GM23338 (cell line): ENCODE measurements around the gene RPA1.

Experiments used
- CREB1 ChIP-seq: fragments of 250-450 bp; sonication (Bioruptor Pico); IDR thresholded peaks from 2 replicates; pipeline ENCODE4 v1.5.0; 2020; ENCODE audit warnings: low read depth, mild to moderate bottlenecking, moderate library complexity
- CTCF ChIP-seq, 2 experiments: fragments of 200-600 bp in 1 of 2; sonication (generic) in 1 of 2; conservative IDR thresholded peaks; 2 replicates each; pipeline versions ENCODE4 v1.5.1 to v1.6.1; 2016 to 2017; ENCODE audit warnings: antibody characterized with exemption in 2 of 2, low read depth in 2 of 2, mild to moderate bottlenecking in 2 of 2, moderate library complexity in 1 of 2
- ETS1 ChIP-seq: IDR thresholded peaks from 2 replicates; pipeline ENCODE4 v1.6.1; 2016; ENCODE audit warnings: antibody characterized with exemption
- EZH2 ChIP-seq: fragments of 200-600 bp; sonication (generic); IDR thresholded peaks from one replicate; pipeline ENCODE4 v1.8.0; 2017; ENCODE audit warnings: antibody characterized with exemption, mild to moderate bottlenecking, low read depth; ENCODE audit not compliant: unreplicated experiment
- EZH2phosphoT487 ChIP-seq: fragments of 200-600 bp; sonication (generic); IDR thresholded peaks from one replicate; pipeline ENCODE4 v1.8.1; 2018; ENCODE audit warnings: antibody characterized with exemption; ENCODE audit not compliant: unreplicated experiment
- JUNB ChIP-seq: IDR thresholded peaks from one replicate; pipeline ENCODE4 v1.6.1; 2016; ENCODE audit warnings: antibody characterized with exemption; ENCODE audit not compliant: unreplicated experiment
- NANOG ChIP-seq: IDR thresholded peaks from 2 replicates; pipeline ENCODE4 v1.6.1; 2016; ENCODE audit warnings: antibody characterized with exemption, borderline replicate concordance
- POLR2AphosphoS5 ChIP-seq: IDR thresholded peaks from 2 replicates; pipeline ENCODE4 v1.6.1; 2016; ENCODE audit warnings: antibody characterized with exemption, low read depth
- REST ChIP-seq: IDR thresholded peaks from one replicate; pipeline ENCODE4 v1.6.1; 2018; ENCODE audit warnings: antibody characterized with exemption; ENCODE audit not compliant: unreplicated experiment
- ZNF114 ChIP-seq: fragments of 250-450 bp; sonication (Bioruptor Pico); IDR thresholded peaks from 2 replicates; pipeline ENCODE4 v1.5.0; 2020; ENCODE audit warnings: mild to moderate bottlenecking, moderate library complexity
- ZNF331 ChIP-seq: fragments of 250-450 bp; sonication (Bioruptor Pico); IDR thresholded peaks from 2 replicates; pipeline ENCODE4 v1.5.0; 2020; ENCODE audit warnings: low read depth, mild to moderate bottlenecking, moderate library complexity
- ZNF462 ChIP-seq: fragments of 250-450 bp; sonication (Bioruptor Pico); IDR thresholded peaks from 2 replicates; pipeline ENCODE4 v1.5.0; 2020; ENCODE audit warnings: mild to moderate bottlenecking, moderate library complexity

- no peak for TF ChIP-seq EZH2
- TF ChIP-seq EZH2phosphoT487 = no peak
- no peak for TF ChIP-seq CTCF (conservative IDR thresholded peaks at IDR 0.05; ENCODE audit: low read depth in 2 of 2)
- TF ChIP-seq ETS1 = no peak
- no peak for TF ChIP-seq JUNB
- TF ChIP-seq REST = no peak
- TF ChIP-seq POLR2AphosphoS5 = no peak
- no peak for TF ChIP-seq CREB1 (CRISPR knock-in tag)
- TF ChIP-seq ZNF462 (CRISPR knock-in tag) = no peak
- no peak for TF ChIP-seq ZNF114 (CRISPR knock-in tag)
- TF ChIP-seq NANOG = no peak
- no peak for TF ChIP-seq ZNF331 (CRISPR knock-in tag)
These were observed 601 bp upstream of the RPA1 start for GRCh38 chr17:1829216-1829591.
